GM18499 (cell line): ENCODE results near the gene PMEL.
"Not testable (repeated sequence)": the region's sequence is repeated elsewhere in the genome, so short reads cannot be mapped to it uniquely, and the experiment has no call there.

ENCODE experiments used
- ATAC-seq: cut with Tn5 transposase; IDR thresholded peaks from one replicate; pipeline ENCODE4 v1.9.1; 2021; ENCODE audit warnings: moderate number of reproducible peaks; ENCODE audit not compliant: insufficient read depth, unreplicated experiment

PMEL gene

GRCh38 chr12:55984861-55985260 lies 19.0 kb upstream of the PMEL start:
- ATAC-seq: no peak

GRCh38 chr12:55983232-55983842 lies 17.5 kb upstream of the PMEL start:
- no peak for ATAC-seq

- ATAC-seq: peak; percentile 90
Observed at GRCh38 chr12:55982319-55982936, 16.6 kb upstream of the PMEL start.

- ATAC-seq: not testable (repeated sequence)
Observed at GRCh38 chr12:55981882-55982281, 16.0 kb upstream of the PMEL start.

GRCh38 chr12:55979069-55979468 lies 13.2 kb upstream of the PMEL start:
- no peak for ATAC-seq

GRCh38 chr12:55978393-55978792 lies 12.6 kb upstream of the PMEL start:
- ATAC-seq: no peak

- no peak for ATAC-seq
Observed at GRCh38 chr12:55974308-55974730, 8.5 kb upstream of the PMEL start.

GRCh38 chr12:55973599-55974307 lies 7.9 kb upstream of the PMEL start, which contains the start of gene RAB5B:
Gene RAB5B, plus strand, starts transcription at chr12:55974078. Its CDS starts 12,883 bp downstream, at chr12:55986961.
- ATAC-seq: peak; percentile 89

- ATAC-seq: no peak
Observed at GRCh38 chr12:55972911-55973598, 7.2 kb upstream of the PMEL start.

- no peak for ATAC-seq
Observed at GRCh38 chr12:55972456-55972855, 6.6 kb upstream of the PMEL start.

GRCh38 chr12:55972042-55972441 lies 6.2 kb upstream of the PMEL start:
- ATAC-seq: no peak

GRCh38 chr12:55970775-55971174 lies 4.9 kb upstream of the PMEL start:
- no peak for ATAC-seq

GRCh38 chr12:55969356-55969755 lies 3.5 kb upstream of the PMEL start:
- no peak for ATAC-seq

GRCh38 chr12:55966408-55967281 lies 803 bp upstream of the PMEL start, which contains the start of gene CDK2:
Gene CDK2, plus strand, starts transcription at chr12:55966830. Its CDS starts 179 bp downstream, at chr12:55967009.
- ATAC-seq: peak; percentile 71

GRCh38 chr12:55965240-55965639 lies 602 bp downstream of the PMEL start:
- no peak for ATAC-seq

GRCh38 chr12:55963760-55964159 lies 2.1 kb downstream of the PMEL start:
- no peak for ATAC-seq

- ATAC-seq: no peak
Observed at GRCh38 chr12:55957106-55957859, 8.6 kb downstream of the PMEL start.

GRCh38 chr12:55955800-55956508 lies 9.9 kb downstream of the PMEL start:
- ATAC-seq: no peak

- ATAC-seq: no peak
Observed at GRCh38 chr12:55955344-55955743, 10.5 kb downstream of the PMEL start.
